Neuron (in vitro differentiated cells): ENCODE measurements around the gene AK9.

Source experiments
- H2AFZ ChIP-seq: one replicate; pipeline ENCODE4 v1.6.1; 2013; ENCODE audit warnings: low read depth, mild to moderate bottlenecking, inconsistent platforms, low read length, moderate library complexity
- H3K27me3 ChIP-seq: one replicate; pipeline ENCODE4 v1.6.1; 2013; ENCODE audit warnings: low read length; ENCODE audit not compliant: insufficient read depth
- H3K36me3 ChIP-seq: one replicate; pipeline ENCODE4 v1.6.1; 2013; ENCODE audit warnings: low read length; ENCODE audit not compliant: insufficient read depth
- H3K4me1 ChIP-seq: one replicate; pipeline ENCODE4 v1.6.1; 2013; ENCODE audit warnings: low read length; ENCODE audit not compliant: insufficient read depth
- H3K4me3 ChIP-seq: 2 replicates; pipeline ENCODE4 v1.5.1; 2013; ENCODE audit warnings: mild to moderate bottlenecking, low read length, moderate library complexity
- H3K9me3 ChIP-seq: one replicate; pipeline ENCODE4 v1.6.1; 2013; ENCODE audit warnings: low read length

AK9 gene

GRCh38 chr6:109491207-109491938 lies 199.6 kb downstream of the AK9 start:
- H3K9me3 ChIP-seq, result no peaks in the 10 kb centered on the region
- H3K4me1 ChIP-seq, result peaks cover 12% of the 10 kb centered on the region
- peaks cover 3% of the 10 kb centered on the region for H3K27me3 ChIP-seq
- peak overlapping the region; percentile 5 for H2AFZ ChIP-seq
- no peaks in the 10 kb centered on the region for H3K36me3 ChIP-seq
- no peak overlapping the region for H3K4me3 ChIP-seq

DNA sequence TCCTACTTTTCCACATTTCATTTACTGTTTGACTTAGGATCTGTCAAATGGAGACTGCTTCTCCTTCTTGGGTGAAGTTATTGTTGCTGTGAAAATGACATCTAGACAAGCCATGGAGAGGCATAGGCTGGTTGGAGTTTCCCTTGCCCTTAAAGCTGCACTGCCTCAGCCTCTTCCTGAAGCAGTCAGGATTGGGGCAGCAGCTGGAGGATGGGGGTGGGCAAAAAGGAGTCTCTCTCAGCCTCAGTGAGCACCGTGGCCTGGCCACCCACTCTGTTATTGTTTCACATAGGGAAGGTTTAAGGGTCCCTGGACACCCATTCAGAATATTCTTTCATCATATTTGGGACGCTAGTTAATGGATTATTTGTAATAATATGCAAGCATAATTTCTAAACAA lies 200.3 kb downstream of the AK9 start:
- Histone ChIP-seq H3K36me3 (no peaks in the 10 kb centered on the region), H3K9me3 (no peaks in the 10 kb centered on the region), H3K4me3 (no peak overlapping the region), H2AFZ (no peak overlapping the region), H3K4me1 (peaks cover 9% of the 10 kb centered on the region), H3K27me3 (peaks cover 3% of the 10 kb centered on the region)

DNA sequence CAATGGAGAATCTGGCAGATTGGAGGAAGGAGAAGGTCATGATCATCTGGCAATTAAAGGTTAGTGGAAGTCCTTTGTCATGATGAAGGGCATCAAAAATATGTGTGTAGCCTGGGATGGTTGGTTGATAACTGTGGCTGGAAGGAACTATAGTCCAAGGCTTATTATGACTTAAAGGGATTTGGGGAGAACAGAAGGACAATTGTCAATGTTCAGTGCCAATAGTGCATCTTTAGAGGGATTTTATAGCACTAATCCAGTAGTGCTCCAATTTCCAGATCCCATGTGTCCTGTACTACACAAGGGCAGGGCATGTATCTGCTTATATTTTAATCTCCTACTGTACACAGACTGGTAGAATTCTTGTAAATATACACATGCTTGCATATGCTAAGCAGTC lies 203.0 kb downstream of the AK9 start:
- peaks cover 9% of the 10 kb centered on the region for H3K4me1 ChIP-seq
- peaks cover 7% of the 10 kb centered on the region for H3K27me3 ChIP-seq
- no peak overlapping the region for H3K4me3 ChIP-seq
- no peaks in the 10 kb centered on the region for H3K36me3 ChIP-seq
- H2AFZ ChIP-seq, result no peak overlapping the region
- H3K9me3 ChIP-seq, result no peaks in the 10 kb centered on the region

DNA sequence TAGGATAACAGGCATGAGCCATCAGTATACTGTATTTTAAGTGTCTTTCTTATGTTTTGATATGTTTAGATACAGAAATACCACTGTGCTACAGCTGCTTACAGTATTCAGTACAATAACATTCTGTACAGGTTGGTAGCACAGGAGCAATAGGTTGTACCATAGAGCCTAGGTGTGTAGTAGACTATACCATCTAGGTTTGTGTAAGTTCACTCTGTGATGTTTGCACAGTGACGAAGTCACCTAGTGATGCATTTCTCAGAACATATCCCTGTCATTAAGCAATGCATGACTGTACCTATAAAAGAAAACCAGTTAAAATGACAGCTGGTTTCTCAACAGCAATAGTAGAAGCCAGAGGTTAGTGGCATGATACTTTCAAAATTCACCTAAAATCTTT lies 204.9 kb downstream of the AK9 start:
- H3K36me3 ChIP-seq, result peaks cover 9% of the 10 kb centered on the region
- peaks cover 4% of the 10 kb centered on the region for H3K27me3 ChIP-seq
- no peak overlapping the region for H3K4me3 ChIP-seq
- peaks cover 10% of the 10 kb centered on the region for H3K4me1 ChIP-seq
- no peak overlapping the region for H2AFZ ChIP-seq
- no peaks in the 10 kb centered on the region for H3K9me3 ChIP-seq

DNA sequence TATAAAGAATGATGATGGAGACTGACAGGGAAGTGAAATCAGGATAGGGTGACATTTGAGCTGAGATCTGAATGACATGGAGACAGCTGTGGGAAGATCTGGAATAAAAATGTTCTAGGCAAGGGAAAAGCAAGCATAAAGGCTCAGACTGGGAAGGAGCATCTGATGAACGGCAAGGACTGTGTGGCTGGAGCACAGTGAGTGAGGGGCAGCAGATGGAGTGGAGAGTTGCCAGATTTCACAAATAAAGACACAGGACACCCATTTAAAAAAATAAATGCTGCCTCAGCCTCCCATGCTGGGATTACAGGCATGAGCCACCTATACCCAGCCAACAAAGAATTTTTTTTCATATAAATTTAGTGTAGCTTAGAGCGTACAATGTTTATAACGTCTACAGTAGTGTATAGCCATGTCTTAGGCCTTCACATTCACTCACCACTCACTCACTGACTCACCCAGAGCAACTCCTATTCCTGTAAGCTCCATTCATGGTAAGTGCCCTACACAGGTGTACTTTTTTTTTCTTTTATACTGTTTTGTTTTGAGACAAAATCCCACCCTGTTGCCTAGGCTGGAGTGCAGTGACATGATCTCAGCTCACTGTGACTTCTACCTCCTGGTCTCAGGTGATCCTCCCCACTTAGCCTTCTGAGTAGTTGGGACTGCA lies 205.6 kb downstream of the AK9 start:
- peaks cover 4% of the 10 kb centered on the region for H3K27me3 ChIP-seq
- no peak overlapping the region for H3K4me3 ChIP-seq
- peaks cover 6% of the 10 kb centered on the region for H3K4me1 ChIP-seq
- H2AFZ ChIP-seq, result no peak overlapping the region
- H3K9me3 ChIP-seq, result no peaks in the 10 kb centered on the region
- H3K36me3 ChIP-seq, result peaks cover 15% of the 10 kb centered on the region

- Histone ChIP-seq H2AFZ (no peak overlapping the region), H3K9me3 (no peaks in the 10 kb centered on the region), H3K4me1 (peaks cover 6% of the 10 kb centered on the region), H3K36me3 (peaks cover 23% of the 10 kb centered on the region), H3K27me3 (peaks cover 4% of the 10 kb centered on the region), H3K4me3 (peak overlapping the region; percentile 51)
These were observed 206.9 kb downstream of the AK9 start for GRCh38 chr6:109484122-109484521.

- Histone ChIP-seq H3K36me3 (peaks cover 24% of the 10 kb centered on the region), H3K9me3 (no peaks in the 10 kb centered on the region), H2AFZ (peak overlapping the region; percentile 60), H3K4me1 (peaks cover 6% of the 10 kb centered on the region), H3K27me3 (peaks cover 4% of the 10 kb centered on the region), H3K4me3 (peak overlapping the region; percentile 51)
These were observed 207.3 kb downstream of the AK9 start for GRCh38 chr6:109483735-109484057.

DNA sequence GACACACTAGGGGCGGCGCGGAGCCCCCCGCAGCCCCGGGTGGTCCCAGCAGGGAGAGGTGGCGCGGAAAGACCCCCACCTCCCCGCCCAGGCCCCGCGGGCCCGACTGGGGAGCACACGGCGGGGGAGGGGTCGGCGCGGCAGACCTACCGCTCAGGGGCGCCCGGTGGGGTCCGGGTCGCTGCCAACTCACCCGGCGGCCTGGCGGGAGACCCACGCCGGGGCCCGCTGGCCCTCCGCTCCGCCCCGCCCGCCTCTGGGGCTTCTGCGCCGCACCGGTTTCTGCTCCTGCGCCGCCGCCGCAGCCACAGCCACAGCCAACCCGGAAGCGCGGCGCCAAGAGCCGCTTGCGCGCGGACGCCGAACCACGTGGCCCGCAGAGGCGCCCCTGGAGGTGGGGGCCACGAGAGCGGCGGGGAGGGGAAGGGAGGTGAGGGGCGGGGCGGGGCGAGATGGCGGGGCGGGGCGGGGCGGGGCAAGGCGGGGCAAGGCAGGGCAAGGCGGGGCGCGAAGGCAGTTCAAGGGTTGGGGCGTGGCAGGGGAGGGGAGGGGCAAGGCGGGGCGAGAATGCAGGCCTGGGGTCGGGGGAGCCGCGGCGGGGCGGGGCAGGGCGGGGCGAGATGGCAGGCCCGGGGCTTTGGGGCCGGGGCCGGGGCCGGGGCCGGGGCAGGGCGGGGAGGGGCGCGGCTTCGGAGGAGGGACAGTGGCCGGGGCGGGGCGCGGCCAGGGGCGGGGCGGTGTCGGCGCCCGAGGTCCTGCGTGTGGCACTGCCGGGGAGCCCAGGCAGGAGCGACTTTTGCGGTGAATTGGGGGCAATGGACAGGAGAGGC lies 207.9 kb downstream of the AK9 start, which contains the start of gene ZBTB24:
Gene ZBTB24 (minus strand): TSS at position 315 of the 830 bp plus-strand sequence. CDS start 1,193 bp downstream, outside the sequence.
- peaks cover 6% of the 10 kb centered on the region for H3K4me1 ChIP-seq
- peak within 1 kb of the TSS; percentile 99 for H2AFZ ChIP-seq
- peak within 1 kb of the TSS; percentile 80 for H3K4me3 ChIP-seq
- peaks cover 4% of the 10 kb centered on the region for H3K27me3 ChIP-seq
- H3K9me3 ChIP-seq, result no peaks in the 10 kb centered on the region
- peaks cover 24% of the 10 kb centered on the region for H3K36me3 ChIP-seq

DNA sequence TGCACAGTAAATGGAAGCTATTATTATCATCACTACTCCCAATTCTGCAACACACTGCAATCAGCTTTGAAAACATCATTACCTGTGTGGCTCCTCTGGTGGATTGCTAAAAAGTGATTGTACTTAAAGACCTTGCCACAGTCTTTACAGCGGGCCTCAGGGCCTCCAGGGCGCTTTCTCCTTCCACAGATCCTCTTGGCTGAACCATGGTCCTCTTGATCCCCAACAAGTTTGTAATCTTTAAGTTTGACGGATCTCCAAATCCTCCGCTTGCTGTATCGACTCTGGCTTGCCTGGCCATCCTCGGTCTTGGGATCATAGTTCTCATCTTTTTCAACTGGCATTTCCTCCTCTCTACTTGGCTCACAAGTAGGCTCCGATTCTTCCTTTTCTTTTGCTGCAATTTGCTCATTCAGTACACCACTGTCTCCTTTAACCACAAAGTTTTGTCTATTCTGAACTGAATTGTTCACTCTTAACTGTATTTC lies 210.0 kb downstream of the AK9 start:
- H2AFZ ChIP-seq, result no peak overlapping the region
- no peak overlapping the region for H3K4me3 ChIP-seq
- peaks cover 4% of the 10 kb centered on the region for H3K27me3 ChIP-seq
- no peaks in the 10 kb centered on the region for H3K9me3 ChIP-seq
- H3K36me3 ChIP-seq, result peaks cover 35% of the 10 kb centered on the region
- H3K4me1 ChIP-seq, result peaks cover 10% of the 10 kb centered on the region

- H3K36me3 ChIP-seq, result peaks cover 52% of the 10 kb centered on the region
- no peak overlapping the region for H3K4me3 ChIP-seq
- no peaks in the 10 kb centered on the region for H3K27me3 ChIP-seq
- no peak overlapping the region for H2AFZ ChIP-seq
- H3K4me1 ChIP-seq, result peaks cover 10% of the 10 kb centered on the region
- no peaks in the 10 kb centered on the region for H3K9me3 ChIP-seq
These were observed 212.0 kb downstream of the AK9 start for GRCh38 chr6:109478841-109479624.

DNA sequence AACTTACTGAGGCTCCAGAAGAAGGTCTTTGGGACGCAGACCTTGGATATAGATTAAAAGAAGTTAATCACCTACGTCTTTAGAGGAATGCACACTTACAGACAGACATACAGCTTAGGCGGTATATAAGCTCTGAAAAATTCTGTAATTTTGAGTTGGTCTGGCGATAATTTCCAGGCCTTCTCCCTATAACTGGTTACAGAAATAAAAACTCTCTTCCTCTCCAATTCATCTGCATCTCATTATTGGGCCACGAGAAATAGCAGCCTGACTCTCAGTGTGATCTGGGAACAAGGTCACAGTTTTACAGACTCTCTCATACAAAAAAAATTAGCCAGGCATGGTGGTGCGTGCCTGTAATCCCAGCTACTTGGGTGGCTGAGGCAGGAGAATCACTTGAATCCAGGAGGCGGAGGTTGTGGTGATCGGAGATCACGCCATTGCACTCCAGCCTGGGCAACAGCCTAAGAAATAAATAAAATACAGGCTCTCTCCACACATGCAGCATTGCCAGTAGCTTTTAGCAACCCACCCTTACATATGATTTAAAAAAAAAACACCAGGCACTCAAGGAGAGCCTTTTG lies 212.7 kb downstream of the AK9 start:
- no peak overlapping the region for H3K4me3 ChIP-seq
- peaks cover 10% of the 10 kb centered on the region for H3K4me1 ChIP-seq
- peaks cover 56% of the 10 kb centered on the region for H3K36me3 ChIP-seq

DNA sequence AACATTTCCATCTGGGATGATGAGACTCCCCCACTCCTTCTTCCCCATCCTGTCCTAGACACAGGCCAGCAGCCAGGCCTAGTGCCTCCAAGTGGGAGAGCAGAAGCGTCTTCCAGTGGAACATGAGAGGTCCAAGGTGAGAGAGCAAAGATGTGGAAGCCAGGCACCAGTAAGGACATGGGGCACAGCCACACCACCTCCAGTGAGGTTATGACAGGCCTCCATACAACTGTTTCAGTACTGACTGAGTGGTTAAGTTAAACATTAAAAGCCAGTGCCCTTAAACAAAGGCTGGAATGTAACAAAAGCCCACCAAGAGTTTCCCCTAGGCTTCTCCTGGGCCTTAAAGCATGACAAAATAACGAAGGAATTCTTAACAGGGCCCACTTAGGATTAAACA lies 213.3 kb downstream of the AK9 start:
- no peak overlapping the region for H3K4me3 ChIP-seq
- peaks cover 10% of the 10 kb centered on the region for H3K4me1 ChIP-seq
- no peaks in the 10 kb centered on the region for H3K9me3 ChIP-seq
- peaks cover 62% of the 10 kb centered on the region for H3K36me3 ChIP-seq
- no peak overlapping the region for H2AFZ ChIP-seq
- no peaks in the 10 kb centered on the region for H3K27me3 ChIP-seq

More for the DNA sequence above, 212.7 kb downstream of the AK9 start:
- Histone ChIP-seq H2AFZ (no peak overlapping the region), H3K9me3 (no peaks in the 10 kb centered on the region), H3K27me3 (no peaks in the 10 kb centered on the region)
